Measurements from ENCODE around the gene ABHD17B. TPM values are rescaled to one million over a fixed set of nuclear protein-coding genes. Genes with fewer than 3 reads are reported as not detected.
"Not testable (repeated sequence)": the region's sequence is repeated elsewhere in the genome, so short reads cannot be mapped to it uniquely, and the experiment has no call there.

ABHD17B gene
- total RNA-seq, 2 donors from 2014 or later, result 6.0 to 9.6 TPM

DNA sequence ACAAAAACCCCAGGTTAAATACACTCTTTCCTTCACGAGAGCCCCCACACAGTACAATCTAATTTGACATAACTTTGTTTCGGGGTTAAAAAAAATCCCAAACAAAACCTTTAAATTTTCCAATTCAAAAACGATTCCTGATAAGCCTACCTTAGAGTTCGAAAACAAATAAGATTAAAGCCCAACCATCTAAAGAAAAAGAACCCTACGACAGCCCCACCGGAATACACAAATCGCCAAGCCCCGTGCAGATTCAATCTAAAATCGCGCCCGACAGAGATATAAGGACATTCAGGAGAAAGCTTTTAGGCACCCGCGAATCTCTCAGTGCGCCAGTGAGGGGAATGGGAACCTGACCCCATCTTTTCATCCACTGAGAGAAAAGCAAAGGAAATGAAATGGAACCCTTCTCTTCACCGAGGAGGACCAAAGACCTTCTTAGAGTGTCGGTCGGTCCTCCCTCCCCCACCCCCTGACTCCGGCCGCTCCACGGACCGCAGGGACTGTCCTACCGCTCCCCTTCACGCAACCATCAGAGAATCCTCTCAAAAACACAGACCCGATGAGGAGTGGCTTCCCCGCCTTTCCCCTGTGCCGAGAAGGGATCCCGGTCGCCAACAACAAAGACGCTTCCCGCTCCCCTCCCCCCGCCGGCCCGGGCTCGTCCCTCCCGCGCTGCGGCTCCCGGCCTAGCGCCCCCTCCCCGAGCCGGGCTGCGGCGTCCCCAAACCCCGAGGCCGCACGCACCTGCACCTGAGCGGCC is 925 bp downstream of the ABHD17B start:
- DNase-seq, result peak; percentile 55 to 72 (median 60)
- H3K27ac ChIP-seq, result peak overlapping the region; percentile 82 to 96 (median 92)
- no peaks in the 10 kb centered on the region for H3K36me3 ChIP-seq (replicated peaks in 1 of 2; ENCODE audit: insufficient read depth in 1 of 2, low read depth in 2 of 2)
- no peaks in the 10 kb centered on the region for H3K27me3 ChIP-seq
- intact Hi-C loops (cut with DNase I), result no loop called here
- peak; percentile 22 for ATAC-seq
- no peaks in the 10 kb centered on the region for H3K9me3 ChIP-seq
- H3K4me1 ChIP-seq, result peaks cover 45% of the 10 kb centered on the region
- TF ChIP-seq POLR2A (IDR thresholded peaks at IDR 0.05) (no peak), CTCF (IDR thresholded peaks at IDR 0.05) (no peak)
- peak overlapping the region; percentile 93 to 97 for H3K4me3 ChIP-seq
- WGBS, 2 donors, result 1% methylated on average over 17 to 43 of the region's 47 CpGs

DNA sequence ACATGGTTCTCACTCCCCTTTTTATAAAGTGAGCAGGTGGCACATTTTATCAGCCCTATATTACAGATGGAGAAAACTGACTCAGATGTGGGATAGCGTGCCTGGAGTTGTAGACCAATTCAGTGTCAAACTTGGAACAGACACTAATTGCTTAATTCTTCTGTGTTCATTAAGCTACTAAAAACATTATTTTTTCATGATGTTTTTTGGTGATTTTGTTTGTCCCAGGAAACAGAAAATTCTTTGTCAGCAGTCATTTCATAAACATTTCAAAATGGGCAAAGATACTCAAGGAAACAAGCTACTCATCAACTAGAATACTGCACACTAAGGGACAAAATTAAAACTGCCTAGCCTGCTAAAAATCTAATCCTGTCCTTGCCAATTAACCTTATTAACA is 2.2 kb downstream of the ABHD17B start:
- no peaks in the 10 kb centered on the region for H3K27me3 ChIP-seq
- DNase-seq (no peak), ATAC-seq (no peak)
- 28 to 68% methylated on average over 1 of the region's 1 CpG for WGBS, 2 donors
- peaks cover 53% of the 10 kb centered on the region for H3K4me1 ChIP-seq
- no peak for TF ChIP-seq CTCF (IDR thresholded peaks at IDR 0.05)
- no peak for TF ChIP-seq POLR2A (IDR thresholded peaks at IDR 0.05)
- H3K27ac ChIP-seq, result no peak overlapping the region
- no peaks in the 10 kb centered on the region for H3K9me3 ChIP-seq
- H3K36me3 ChIP-seq (replicated peaks in 1 of 2; ENCODE audit: insufficient read depth in 1 of 2, low read depth in 2 of 2), result no peaks in the 10 kb centered on the region
- H3K4me3 ChIP-seq, result no peak overlapping the region
- intact Hi-C loops (cut with DNase I), result no loop called here

- ATAC-seq, result no peak
- no peak for DNase-seq
- no peak for TF ChIP-seq CTCF (IDR thresholded peaks at IDR 0.05)
- TF ChIP-seq POLR2A (IDR thresholded peaks at IDR 0.05), result no peak
- Histone ChIP-seq H3K36me3 (replicated peaks in 1 of 2; ENCODE audit: insufficient read depth in 1 of 2, low read depth in 2 of 2) (no peaks in the 10 kb centered on the region), H3K27ac (no peak overlapping the region), H3K4me1 (peaks cover 34% of the 10 kb centered on the region), H3K27me3 (no peaks in the 10 kb centered on the region), H3K4me3 (no peak overlapping the region), H3K9me3 (no peaks in the 10 kb centered on the region)
- intact Hi-C loops (cut with DNase I), result no loop called here
- WGBS, 2 donors, result 20 to 30% methylated on average over 2 of the region's 2 CpGs
These were observed 6.9 kb downstream of the ABHD17B start for GRCh38 chr9:71904076-71904475.

- 59 to 67% methylated on average over 6 of the region's 6 CpGs for WGBS, 2 donors
- DNase-seq (no peak), ATAC-seq (no peak)
- no peaks in the 10 kb centered on the region for H3K36me3 ChIP-seq (replicated peaks in 1 of 2; ENCODE audit: insufficient read depth in 1 of 2, low read depth in 2 of 2)
- H3K4me1 ChIP-seq, result peaks cover 24% of the 10 kb centered on the region
- TF ChIP-seq POLR2A (IDR thresholded peaks at IDR 0.05) (no peak), CTCF (IDR thresholded peaks at IDR 0.05) (no peak)
- no peaks in the 10 kb centered on the region for H3K27me3 ChIP-seq
- intact Hi-C loops (cut with DNase I), result no loop called here
- H3K4me3 ChIP-seq, result no peak overlapping the region
- H3K27ac ChIP-seq, result no peak overlapping the region
- no peaks in the 10 kb centered on the region for H3K9me3 ChIP-seq
These were observed 9.0 kb downstream of the ABHD17B start for GRCh38 chr9:71901695-71902597.

GRCh38 chr9:71898756-71899155 is 12.2 kb downstream of the ABHD17B start:
- ATAC-seq; H3K36me3 ChIP-seq (replicated peaks in 1 of 2; ENCODE audit: insufficient read depth in 1 of 2, low read depth in 2 of 2); H3K4me3 ChIP-seq; H3K9me3 ChIP-seq; DNase-seq; H3K27ac ChIP-seq; H3K27me3 ChIP-seq: not testable (repeated sequence)
- intact Hi-C loops (cut with DNase I), result loop anchor here (10.0 kb wide), 1 partner anchor 64 kb away; no protein-coding TSS in a partner anchor
- WGBS, 2 donors, result 86 to 94% methylated on average over 3 to 6 of the region's 6 CpGs
- H3K4me1 ChIP-seq, result peaks cover 38% of the 10 kb centered on the region

All from body of pancreas (tissue), 4 donors.